HCT116 (cell line): ENCODE data around the gene WDR62. TPM values are rescaled to one million over a fixed set of nuclear protein-coding genes. Genes with fewer than 3 reads are reported as not detected.

Source experiments
- ATAC-seq: fragments of 200-7000 bp; cut with Tn5 transposase; 2 replicates; pipeline ENCODE4 v1.9.1; 2020; ENCODE audit warnings: mild to moderate bottlenecking, moderate library complexity
- BruUV-seq: library from RNA; stranded (reverse); fragments of 400-500 nt; replicated peaks from 2 replicates; lab custom pipeline; 2021; lab: Mats Ljungman, UMichigan
- CTCF ChIA-PET: fragments of 300-600 bp; sonication (Branson Sonifier 250); formaldehyde crosslinking; loops from one replicate; lab custom pipeline; 2021; ENCODE audit warnings: antibody characterized with exemption; lab: Charles Lee
- POLR2A ChIA-PET: fragments of 300-600, 350-600 bp; sonication (Branson Sonifier 250); formaldehyde crosslinking; loops from one replicate; lab custom pipeline; 2021; ENCODE audit warnings: antibody characterized with exemption; lab: Charles Lee
- RAD21 ChIA-PET, 2 experiments: fragments of 300-600 bp; sonication (Branson Sonifier 250); formaldehyde crosslinking; loops; one replicate each; lab custom pipeline; 2023; ENCODE audit warnings: low total read pairs in 2 of 2; ENCODE audit not compliant: uncharacterized antibody in 2 of 2, unreplicated experiment in 2 of 2, low non-redundant PET in 1 of 2; lab: Charles Lee
- DNase-seq: peaks from one replicate; pipeline ENCODE4 v3.0.0-alpha.2; 2010; ENCODE audit warnings: low read depth, low spot score
- H2AFZ ChIP-seq: fragments of 200-600 bp; shearing (Covaris generic), sonication (generic); 2 replicates; pipeline ENCODE4 v1.6.1; 2017; ENCODE audit warnings: low read depth, mixed run types, mixed read lengths, antibody characterized with exemption, low read length; ENCODE audit not compliant: poor library complexity, severe bottlenecking
- H3K27ac ChIP-seq: 2 replicates; pipeline ENCODE4 v1.5.1; 2012; ENCODE audit warnings: low read depth, low read length
- H3K27me3 ChIP-seq: fragments of 200-600 bp; sonication (generic); 2 replicates; pipeline ENCODE4 v1.6.1; 2016; ENCODE audit warnings: mixed run types, low read length, mixed read lengths; ENCODE audit not compliant: insufficient read depth
- H3K36me3 ChIP-seq, 2 experiments: fragments of 200-500 bp in 1 of 2; fragments of 200-600 bp in 1 of 2; sonication (Bioruptor generic) in 1 of 2; sonication (generic) in 1 of 2; 2 replicates each; pipeline versions ENCODE4 v1.5.1 to v1.6.1; 2014 to 2016; ENCODE audit warnings: low read length in 2 of 2, inconsistent platforms in 1 of 2, mixed read lengths in 1 of 2, mixed run types in 1 of 2; ENCODE audit not compliant: insufficient read depth in 2 of 2, control insufficient read depth in 1 of 2
- H3K4me1 ChIP-seq, 2 experiments: fragments of 200-600 bp in 1 of 2; sonication (generic) in 1 of 2; 2 replicates each; pipeline versions ENCODE4 v1.5.1 to v1.6.1; 2012 to 2017; ENCODE audit warnings: low read length in 2 of 2, inconsistent platforms in 1 of 2, mild to moderate bottlenecking in 1 of 2, mixed read lengths in 1 of 2, mixed run types in 1 of 2, moderate library complexity in 1 of 2; ENCODE audit not compliant: insufficient read depth in 2 of 2, control insufficient read depth in 1 of 2
- H3K4me2 ChIP-seq: fragments of 200-600 bp; sonication (generic); 2 replicates; pipeline ENCODE4 v1.6.1; 2017; ENCODE audit warnings: mixed run types, low read length, mixed read lengths
- H3K4me3 ChIP-seq, 2 experiments: fragments of 200-600 bp in 1 of 2; sonication (generic) in 1 of 2; replicated peaks in 1 of 2; 2 replicates each; pipeline ENCODE4 v1.5.1; 2011 to 2016; ENCODE audit warnings: low read length in 2 of 2, control low read depth in 1 of 2, low read depth in 1 of 2, mild to moderate bottlenecking in 1 of 2, mixed read lengths in 1 of 2, mixed run types in 1 of 2
- H3K79me2 ChIP-seq: fragments of 200-600 bp; sonication (generic); 2 replicates; pipeline ENCODE4 v1.6.1; 2017; ENCODE audit warnings: mild to moderate bottlenecking, mixed run types, low read length, moderate library complexity, mixed read lengths; ENCODE audit not compliant: insufficient read depth
- H3K9ac ChIP-seq: fragments of 200-600 bp; sonication (generic); 2 replicates; pipeline ENCODE4 v1.6.1; 2016; ENCODE audit warnings: low read length, mixed read lengths
- H3K9me2 ChIP-seq: fragments of 200-600 bp; sonication (generic), shearing (Covaris generic); 2 replicates; pipeline ENCODE4 v1.6.1; 2017; ENCODE audit warnings: mixed run types, mild to moderate bottlenecking, moderate library complexity; ENCODE audit not compliant: insufficient read depth
- H3K9me3 ChIP-seq, 2 experiments: fragments of 200-500 bp in 1 of 2; fragments of 200-600 bp in 1 of 2; sonication (Bioruptor generic) in 1 of 2; sonication (generic) in 1 of 2; 2 replicates each; pipeline ENCODE4 v1.6.1; 2014 to 2017; ENCODE audit warnings: low read length in 2 of 2, mixed read lengths in 2 of 2, inconsistent platforms in 1 of 2, low read depth in 1 of 2, mild to moderate bottlenecking in 1 of 2, mixed run types in 1 of 2, moderate library complexity in 1 of 2; ENCODE audit not compliant: control insufficient read depth in 1 of 2, insufficient read depth in 1 of 2
- H4K20me1 ChIP-seq: fragments of 200-600 bp; sonication (generic), shearing (Covaris generic); 2 replicates; pipeline ENCODE4 v1.6.1; 2017; ENCODE audit warnings: mixed run types, mild to moderate bottlenecking, moderate library complexity; ENCODE audit not compliant: insufficient read depth
- ELF1 ChIP-seq: IDR thresholded peaks from 2 replicates; pipeline ENCODE4 v1.6.1; 2012; ENCODE audit warnings: low read depth, borderline replicate concordance
- FOSL1 ChIP-seq: IDR thresholded peaks from 2 replicates; pipeline ENCODE4 v1.6.1; 2012; ENCODE audit warnings: low read depth
- POLR2A ChIP-seq: IDR thresholded peaks from 2 replicates; pipeline ENCODE4 v1.7.0; 2011; ENCODE audit warnings: borderline replicate concordance; ENCODE audit not compliant: insufficient read depth, insufficient read length; ENCODE audit errors: extremely low read depth
- SIN3A ChIP-seq: IDR thresholded peaks from 2 replicates; pipeline ENCODE4 v1.6.1; 2012; ENCODE audit warnings: low read depth
- SRF ChIP-seq: IDR thresholded peaks from 2 replicates; pipeline ENCODE4 v1.6.1; 2012; ENCODE audit warnings: low read depth
- intact Hi-C: fragments of 100-400 bp; cut with micrococcal nuclease; formaldehyde crosslinking; loops from 2 replicates; pipeline ENCODE4 v1.10.0; 2022
- total RNA-seq: library from RNA; stranded (reverse); gene quantifications from one replicate; pipeline ENCODE4 v1.2.1, GENCODE V29; 2021; ENCODE audit not compliant: unreplicated experiment

Gene WDR62
- total RNA-seq, 1 experiment from 2014 or later: 17.0 TPM

GRCh38 chr19:36086326-36086725, 31.6 kb downstream of the WDR62 start:
- POLR2A ChIA-PET: no interaction called here

GRCh38 chr19:36089847-36090246, 35.1 kb downstream of the WDR62 start:
- ChIA-PET CTCF (no interaction called here), POLR2A (no interaction called here)

More at GRCh38 chr19:36086326-36086725, 31.6 kb downstream of the WDR62 start:
- Histone ChIP-seq H3K27ac (no peak overlapping the region), H4K20me1 (no peaks in the 10 kb centered on the region), H3K79me2 (no peaks in the 10 kb centered on the region), H3K4me2 (no peak overlapping the region), H3K36me3 (peaks cover 25 to 58% of the 10 kb centered on the region in 2 experiments), H3K9me3 (no peaks in the 10 kb centered on the region), H3K4me1 (no peaks in the 10 kb centered on the region), H3K27me3 (no peaks in the 10 kb centered on the region), H2AFZ (no peak overlapping the region), H3K9me2 (no peaks in the 10 kb centered on the region), H3K9ac (no peak overlapping the region), H3K4me3 (no peak overlapping the region)
- TF ChIP-seq ELF1: no peak
- TF ChIP-seq POLR2A: no peak
- no peak for TF ChIP-seq SRF
- BruUV-seq: no TSS peak
- ChIA-PET CTCF (no interaction called here), RAD21 (no interaction called here)
- ATAC-seq: no peak
- DNase-seq: no peak
- intact Hi-C loops: no loop called here

More at GRCh38 chr19:36089847-36090246, 35.1 kb downstream of the WDR62 start:
- no TSS peak for BruUV-seq
- Histone ChIP-seq H3K4me1 (no peaks in the 10 kb centered on the region), H2AFZ (no peak overlapping the region), H3K4me3 (no peak overlapping the region), H3K9ac (no peak overlapping the region), H3K27ac (no peak overlapping the region), H3K36me3 (peaks cover 9 to 37% of the 10 kb centered on the region in 2 experiments), H3K9me2 (no peaks in the 10 kb centered on the region), H4K20me1 (no peaks in the 10 kb centered on the region), H3K4me2 (no peak overlapping the region), H3K9me3 (no peaks in the 10 kb centered on the region), H3K79me2 (no peaks in the 10 kb centered on the region), H3K27me3 (no peaks in the 10 kb centered on the region)
- ATAC-seq: no peak
- intact Hi-C loops: no loop called here
- no peak for DNase-seq
- RAD21 ChIA-PET: no interaction called here
- no peak for TF ChIP-seq SIN3A
- no peak for TF ChIP-seq FOSL1
- TF ChIP-seq, all 23 proteins: peak for 0
